Mesenchymal stem cell (in vitro differentiated cells and primary cell): ENCODE measurements around the gene ZNF93.
"Not testable (repeated sequence)": the region's sequence is repeated elsewhere in the genome, so short reads cannot be mapped to it uniquely, and the experiment has no call there.

ENCODE experiments used
- DNase-seq: peaks from one replicate; pipeline ENCODE4 v3.0.0-alpha.2; 2013
- H2AFZ ChIP-seq: one replicate; pipeline ENCODE4 v1.6.1; 2013; ENCODE audit warnings: low read depth, mild to moderate bottlenecking, control low read depth, inconsistent platforms, low read length, moderate library complexity
- H2AK5ac ChIP-seq: 2 replicates; pipeline ENCODE4 v1.6.1; 2013; ENCODE audit warnings: low read length, moderate library complexity, mild to moderate bottlenecking, inconsistent platforms; ENCODE audit not compliant: severe bottlenecking
- H2BK120ac ChIP-seq: one replicate; pipeline ENCODE4 v1.6.1; 2013; ENCODE audit warnings: low read depth, mild to moderate bottlenecking, inconsistent platforms, low read length, moderate library complexity
- H2BK12ac ChIP-seq, 2 experiments: one replicate each; pipeline ENCODE4 v1.6.1; 2013; ENCODE audit warnings: inconsistent platforms in 2 of 2, low read length in 2 of 2, mild to moderate bottlenecking in 2 of 2, moderate library complexity in 2 of 2, control low read depth in 1 of 2
- H2BK15ac ChIP-seq: one replicate; pipeline ENCODE4 v1.6.1; 2013; ENCODE audit warnings: mild to moderate bottlenecking, low read depth, inconsistent platforms; ENCODE audit not compliant: poor library complexity, severe bottlenecking
- H2BK5ac ChIP-seq: 2 replicates; pipeline ENCODE4 v1.6.1; 2013; ENCODE audit warnings: low read depth, mild to moderate bottlenecking, low read length, control low read depth, inconsistent platforms; ENCODE audit not compliant: poor library complexity, severe bottlenecking
- H3K14ac ChIP-seq, 2 experiments: one replicate each; pipeline ENCODE4 v1.6.1; 2013; ENCODE audit warnings: inconsistent platforms in 2 of 2, low read length in 2 of 2, control low read depth in 1 of 2, mild to moderate bottlenecking in 1 of 2, moderate library complexity in 1 of 2
- H3K18ac ChIP-seq, 2 experiments: one replicate each; pipeline ENCODE4 v1.6.1; 2013; ENCODE audit warnings: inconsistent platforms in 2 of 2, low read length in 2 of 2, control low read depth in 1 of 2, low read depth in 1 of 2, mild to moderate bottlenecking in 1 of 2
- H3K23ac ChIP-seq, 2 experiments: one replicate each; pipeline ENCODE4 v1.6.1; 2013; ENCODE audit warnings: inconsistent platforms in 2 of 2, low read length in 2 of 2, mild to moderate bottlenecking in 2 of 2, moderate library complexity in 2 of 2, control low read depth in 1 of 2
- H3K27ac ChIP-seq: 2 replicates; pipeline ENCODE4 v1.5.1; 2013; ENCODE audit warnings: mild to moderate bottlenecking, moderate library complexity, low read length, control low read depth, inconsistent platforms; ENCODE audit not compliant: poor library complexity, severe bottlenecking
- H3K27me3 ChIP-seq, 2 experiments: 2 replicates each; pipeline versions ENCODE4 v1.6.1 to v1.7.0; 2013; ENCODE audit warnings: low read length in 2 of 2, mild to moderate bottlenecking in 2 of 2, moderate library complexity in 2 of 2, control low read depth in 1 of 2, inconsistent platforms in 1 of 2; ENCODE audit not compliant: control insufficient read depth in 1 of 2, insufficient read depth in 1 of 2
- H3K36me3 ChIP-seq, 2 experiments: 2 replicates each; pipeline versions ENCODE4 v1.6.1 to v1.7.0; 2013; ENCODE audit warnings: low read length in 2 of 2, control low read depth in 1 of 2, inconsistent platforms in 1 of 2, low read depth in 1 of 2, mild to moderate bottlenecking in 1 of 2; ENCODE audit not compliant: insufficient read depth in 2 of 2, control insufficient read depth in 1 of 2
- H3K4ac ChIP-seq, 2 experiments: one replicate each; pipeline ENCODE4 v1.6.1; 2013; ENCODE audit warnings: inconsistent platforms in 2 of 2, low read length in 2 of 2, mild to moderate bottlenecking in 2 of 2, moderate library complexity in 2 of 2, control low read depth in 1 of 2, low read depth in 1 of 2
- H3K4me1 ChIP-seq: 2 replicates; pipeline ENCODE4 v1.6.1; 2013; ENCODE audit warnings: low read depth, low read length, control low read depth; ENCODE audit not compliant: control insufficient read depth, insufficient read depth
- H3K4me2 ChIP-seq: 2 replicates; pipeline ENCODE4 v1.6.1; 2013; ENCODE audit warnings: low read length, mild to moderate bottlenecking, inconsistent platforms; ENCODE audit not compliant: poor library complexity, severe bottlenecking
- H3K4me3 ChIP-seq, 2 experiments: 2 replicates each; pipeline versions ENCODE4 v1.5.1 to v1.7.0; 2013; ENCODE audit warnings: low read length in 2 of 2, mild to moderate bottlenecking in 2 of 2, control low read depth in 1 of 2, low read depth in 1 of 2; ENCODE audit not compliant: insufficient read depth in 1 of 2
- H3K79me1 ChIP-seq: replicated peaks from 2 replicates; pipeline ENCODE4 v1.6.1; 2013; ENCODE audit warnings: mild to moderate bottlenecking, control low read depth, low read length, inconsistent platforms; ENCODE audit not compliant: poor library complexity, severe bottlenecking
- H3K9ac ChIP-seq: 2 replicates; pipeline ENCODE4 v1.7.0; 2013; ENCODE audit warnings: mild to moderate bottlenecking, low read length, moderate library complexity
- H3K9me3 ChIP-seq: 2 replicates; pipeline ENCODE4 v1.7.0; 2013; ENCODE audit warnings: mild to moderate bottlenecking, low read length; ENCODE audit not compliant: control insufficient read depth
- H4K8ac ChIP-seq: one replicate; pipeline ENCODE4 v1.6.1; 2013; ENCODE audit warnings: inconsistent platforms, mild to moderate bottlenecking, low read length, moderate library complexity
- H4K91ac ChIP-seq: one replicate; pipeline ENCODE4 v1.6.1; 2013; ENCODE audit warnings: mild to moderate bottlenecking, low read length, inconsistent platforms
- WGBS: methylation state at CpG from one replicate; pipeline ENCODE4 v1.1.7; 2013; ENCODE audit warnings: mixed read lengths; 5-methylcytosine and 5-hydroxymethylcytosine counted together

The ZNF93 gene

GRCh38 chr19:19900139-19900728 is 512 bp upstream of the ZNF93 start:
- whole genome bisulfite sequencing, result 4% methylated on average over 9 of the region's 9 CpGs
- H2BK120ac ChIP-seq, result no peak overlapping the region
- no peak overlapping the region for H2BK12ac ChIP-seq
- no peak overlapping the region for H2AK5ac ChIP-seq
- H2BK5ac ChIP-seq, result no peak overlapping the region
- no peaks in the 10 kb centered on the region for H3K27me3 ChIP-seq
- H3K18ac ChIP-seq, result peak overlapping the region in 1 of 2 experiments; percentile 34
- H3K4me3 ChIP-seq, result peak overlapping the region in 1 of 2 experiments; percentile 94
- no peak overlapping the region for H4K91ac ChIP-seq
- H3K9ac ChIP-seq, result peak overlapping the region; percentile 96
- H3K27ac ChIP-seq, result peak overlapping the region; percentile 85
- peaks cover 46% of the 10 kb centered on the region for H3K9me3 ChIP-seq
- no peak overlapping the region for H3K23ac ChIP-seq
- H3K4me2 ChIP-seq, result peak overlapping the region; percentile 96
- no peaks in the 10 kb centered on the region for H3K4me1 ChIP-seq
- H3K4ac ChIP-seq, result no peak overlapping the region
- H4K8ac ChIP-seq, result peak overlapping the region; percentile 37
- no peak overlapping the region for H2BK15ac ChIP-seq
- no peak overlapping the region for H2AFZ ChIP-seq
- H3K36me3 ChIP-seq, result peaks cover 0 to 16% of the 10 kb centered on the region in 2 experiments
- peak; percentile 79 for DNase-seq
- H3K79me1 ChIP-seq, result peaks cover 9% of the 10 kb centered on the region
- H3K14ac ChIP-seq, result no peak overlapping the region

- Histone ChIP-seq H3K79me1 (peaks cover 29% of the 10 kb centered on the region), H3K36me3 (peaks cover 0 to 15% of the 10 kb centered on the region in 2 experiments), H3K9me3 (peaks cover 87% of the 10 kb centered on the region)
- H2AFZ ChIP-seq, H2BK120ac ChIP-seq, H2BK12ac ChIP-seq, H3K23ac ChIP-seq, H3K9ac ChIP-seq, H4K91ac ChIP-seq, H3K4ac ChIP-seq, DNase-seq, H4K8ac ChIP-seq, H3K27me3 ChIP-seq, H2AK5ac ChIP-seq, H3K4me3 ChIP-seq, H3K14ac ChIP-seq, H2BK5ac ChIP-seq, H3K18ac ChIP-seq, H3K4me2 ChIP-seq, H2BK15ac ChIP-seq, H3K4me1 ChIP-seq, H3K27ac ChIP-seq: not testable (repeated sequence)
- 94% methylated on average over 3 of the region's 3 CpGs for WGBS
These were observed 6.8 kb downstream of the ZNF93 start for GRCh38 chr19:19907551-19907950.

DNA sequence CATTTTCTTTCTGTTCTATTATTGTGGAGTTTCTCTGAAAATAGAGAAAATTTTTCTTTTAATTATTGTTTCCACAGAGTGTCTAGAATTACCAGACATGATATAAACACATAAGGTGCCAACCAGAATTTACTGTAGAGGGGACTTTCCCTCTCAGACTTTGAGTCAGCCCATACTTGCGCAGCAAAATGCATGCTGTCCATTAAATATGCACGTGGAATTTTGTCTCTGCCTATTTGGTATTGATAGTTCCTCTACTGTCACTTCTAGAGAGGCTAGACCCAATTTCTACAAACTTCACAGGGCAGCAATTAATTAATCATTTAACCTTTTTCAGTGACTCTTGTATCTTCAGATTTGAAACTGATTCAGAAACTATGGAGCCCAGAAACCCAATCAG is 8.9 kb downstream of the ZNF93 start:
- Histone ChIP-seq H2AK5ac (no peak overlapping the region), H3K9me3 (peaks cover 93% of the 10 kb centered on the region), H2BK12ac (no peak overlapping the region), H3K4me3 (no peak overlapping the region), H2BK120ac (no peak overlapping the region), H3K4me1 (no peaks in the 10 kb centered on the region), H3K27ac (no peak overlapping the region), H3K4ac (no peak overlapping the region), H3K9ac (no peak overlapping the region), H2BK5ac (no peak overlapping the region), H3K4me2 (no peak overlapping the region), H4K8ac (no peak overlapping the region), H3K36me3 (peaks cover 0 to 6% of the 10 kb centered on the region in 2 experiments), H3K14ac (no peak overlapping the region), H3K27me3 (no peaks in the 10 kb centered on the region), H3K23ac (no peak overlapping the region), H4K91ac (no peak overlapping the region), H3K18ac (no peak overlapping the region), H2BK15ac (no peak overlapping the region), H3K79me1 (peaks cover 24% of the 10 kb centered on the region), H2AFZ (no peak overlapping the region)
- no peak for DNase-seq
- WGBS, result 91% methylated on average over 2 of the region's 2 CpGs

GRCh38 chr19:19911150-19911549 is 10.4 kb downstream of the ZNF93 start:
- no peak overlapping the region for H4K91ac ChIP-seq
- H3K27me3 ChIP-seq, result no peaks in the 10 kb centered on the region
- H3K36me3 ChIP-seq, result peaks cover 0 to 6% of the 10 kb centered on the region in 2 experiments
- no peak overlapping the region for H3K9ac ChIP-seq
- H2BK120ac ChIP-seq, result no peak overlapping the region
- peaks cover 22% of the 10 kb centered on the region for H3K79me1 ChIP-seq
- no peak overlapping the region for H2BK15ac ChIP-seq
- peak; percentile 54 for DNase-seq
- H2BK12ac ChIP-seq, result no peak overlapping the region
- H3K4me3 ChIP-seq, result no peak overlapping the region
- no peak overlapping the region for H2BK5ac ChIP-seq
- no peaks in the 10 kb centered on the region for H3K4me1 ChIP-seq
- whole genome bisulfite sequencing, result no CpG with 5 or more reads among the region's 1 CpG
- H3K4me2 ChIP-seq, result no peak overlapping the region
- H3K14ac ChIP-seq, result no peak overlapping the region
- H3K4ac ChIP-seq, result no peak overlapping the region
- peaks cover 92% of the 10 kb centered on the region for H3K9me3 ChIP-seq
- H4K8ac ChIP-seq, result no peak overlapping the region
- H3K23ac ChIP-seq, result no peak overlapping the region
- H3K18ac ChIP-seq, result no peak overlapping the region
- H2AK5ac ChIP-seq, result no peak overlapping the region
- no peak overlapping the region for H3K27ac ChIP-seq
- no peak overlapping the region for H2AFZ ChIP-seq
